ENCODE results near the gene TXN2.
"Not testable (repeated sequence)": the region's sequence is repeated elsewhere in the genome, so short reads cannot be mapped to it uniquely, and the experiment has no call there.

TXN2 gene

GRCh38 chr22:36452978-36453607 is 28.3 kb downstream of the TXN2 start:
- H2BK5ac ChIP-seq (ENCODE audit: low read depth, low read length, poor library complexity, severe bottlenecking); H2AFZ ChIP-seq (ENCODE audit: low read depth, low read length); H3K14ac ChIP-seq (ENCODE audit: low read length in 2 of 2); H3K27ac ChIP-seq (ENCODE audit: low read length, poor library complexity, severe bottlenecking); H2BK12ac ChIP-seq (ENCODE audit: low read length in 2 of 2); H3K36me3 ChIP-seq (ENCODE audit: control insufficient read depth in 1 of 2, insufficient read depth in 2 of 2, low read depth in 1 of 2, low read length in 2 of 2); H3K4me3 ChIP-seq (ENCODE audit: insufficient read depth in 1 of 2, low read depth in 1 of 2, low read length in 2 of 2); H3K4ac ChIP-seq (ENCODE audit: low read depth in 1 of 2, low read length in 2 of 2); H3K27me3 ChIP-seq (ENCODE audit: control insufficient read depth in 1 of 2, insufficient read depth in 1 of 2, low read length in 2 of 2); H2BK120ac ChIP-seq (ENCODE audit: low read depth, low read length); H3K23ac ChIP-seq (ENCODE audit: low read length in 2 of 2); H4K8ac ChIP-seq (ENCODE audit: low read length); H2BK15ac ChIP-seq (ENCODE audit: low read depth, poor library complexity, severe bottlenecking); H4K91ac ChIP-seq (ENCODE audit: low read length); H3K18ac ChIP-seq (ENCODE audit: low read depth in 1 of 2, low read length in 2 of 2); H3K79me1 ChIP-seq (replicated peaks; ENCODE audit: low read length, poor library complexity, severe bottlenecking); H3K4me2 ChIP-seq (ENCODE audit: low read length, poor library complexity, severe bottlenecking); H3K9ac ChIP-seq (ENCODE audit: low read length); H2AK5ac ChIP-seq (ENCODE audit: low read length, severe bottlenecking); H3K9me3 ChIP-seq (ENCODE audit: control insufficient read depth, low read length); DNase-seq: not testable (repeated sequence)
- 96% methylated on average over 3 of the region's 5 CpGs for WGBS
- H3K4me1 ChIP-seq (ENCODE audit: control insufficient read depth, insufficient read depth, low read depth, low read length): peaks cover 39% of the 10 kb centered on the region

GRCh38 chr22:36452250-36452977 is 29.0 kb downstream of the TXN2 start:
- H3K23ac ChIP-seq (ENCODE audit: low read length in 2 of 2): no peak overlapping the region
- peak overlapping the region in 1 of 2 experiments; percentile 29 for H3K18ac ChIP-seq (ENCODE audit: low read depth in 1 of 2, low read length in 2 of 2)
- H2AFZ ChIP-seq (ENCODE audit: low read depth, low read length): no peak overlapping the region
- H3K4me3 ChIP-seq (ENCODE audit: insufficient read depth in 1 of 2, low read depth in 1 of 2, low read length in 2 of 2): no peak overlapping the region
- H2AK5ac ChIP-seq (ENCODE audit: low read length, severe bottlenecking): peak overlapping the region; percentile 27
- H3K36me3 ChIP-seq (ENCODE audit: control insufficient read depth in 1 of 2, insufficient read depth in 2 of 2, low read depth in 1 of 2, low read length in 2 of 2): no peaks in the 10 kb centered on the region
- H2BK120ac ChIP-seq (ENCODE audit: low read depth, low read length): peak overlapping the region; percentile 21
- no peak overlapping the region for H3K27ac ChIP-seq (ENCODE audit: low read length, poor library complexity, severe bottlenecking)
- H3K14ac ChIP-seq (ENCODE audit: low read length in 2 of 2): no peak overlapping the region
- no peak overlapping the region for H2BK15ac ChIP-seq (ENCODE audit: low read depth, poor library complexity, severe bottlenecking)
- 94% methylated on average over 6 of the region's 9 CpGs for WGBS
- no peak overlapping the region for H2BK5ac ChIP-seq (ENCODE audit: low read depth, low read length, poor library complexity, severe bottlenecking)
- peak overlapping the region in 1 of 2 experiments; percentile 0 for H2BK12ac ChIP-seq (ENCODE audit: low read length in 2 of 2)
- H3K27me3 ChIP-seq (ENCODE audit: control insufficient read depth in 1 of 2, insufficient read depth in 1 of 2, low read length in 2 of 2): no peaks in the 10 kb centered on the region
- H3K4ac ChIP-seq (ENCODE audit: low read depth in 1 of 2, low read length in 2 of 2): no peak overlapping the region
- H3K9me3 ChIP-seq (ENCODE audit: control insufficient read depth, low read length): no peaks in the 10 kb centered on the region
- no peak for DNase-seq
- H3K4me1 ChIP-seq (ENCODE audit: control insufficient read depth, insufficient read depth, low read depth, low read length): peaks cover 32% of the 10 kb centered on the region
- H3K79me1 ChIP-seq (replicated peaks; ENCODE audit: low read length, poor library complexity, severe bottlenecking): no peaks in the 10 kb centered on the region
- H3K4me2 ChIP-seq (ENCODE audit: low read length, poor library complexity, severe bottlenecking): no peak overlapping the region
- H3K9ac ChIP-seq (ENCODE audit: low read length): no peak overlapping the region
- peak overlapping the region; percentile 52 for H4K91ac ChIP-seq (ENCODE audit: low read length)
- no peak overlapping the region for H4K8ac ChIP-seq (ENCODE audit: low read length)

- H3K14ac ChIP-seq (ENCODE audit: low read length in 2 of 2); H3K9me3 ChIP-seq (ENCODE audit: control insufficient read depth, low read length); H2AFZ ChIP-seq (ENCODE audit: low read depth, low read length); DNase-seq; H3K4ac ChIP-seq (ENCODE audit: low read depth in 1 of 2, low read length in 2 of 2); H3K27ac ChIP-seq (ENCODE audit: low read length, poor library complexity, severe bottlenecking); H3K18ac ChIP-seq (ENCODE audit: low read depth in 1 of 2, low read length in 2 of 2); H3K4me2 ChIP-seq (ENCODE audit: low read length, poor library complexity, severe bottlenecking); H4K91ac ChIP-seq (ENCODE audit: low read length); H3K79me1 ChIP-seq (replicated peaks; ENCODE audit: low read length, poor library complexity, severe bottlenecking); H3K4me3 ChIP-seq (ENCODE audit: insufficient read depth in 1 of 2, low read depth in 1 of 2, low read length in 2 of 2); H2BK120ac ChIP-seq (ENCODE audit: low read depth, low read length); H2AK5ac ChIP-seq (ENCODE audit: low read length, severe bottlenecking); H3K36me3 ChIP-seq (ENCODE audit: control insufficient read depth in 1 of 2, insufficient read depth in 2 of 2, low read depth in 1 of 2, low read length in 2 of 2); H2BK15ac ChIP-seq (ENCODE audit: low read depth, poor library complexity, severe bottlenecking); H3K23ac ChIP-seq (ENCODE audit: low read length in 2 of 2); H2BK12ac ChIP-seq (ENCODE audit: low read length in 2 of 2); H3K27me3 ChIP-seq (ENCODE audit: control insufficient read depth in 1 of 2, insufficient read depth in 1 of 2, low read length in 2 of 2); H4K8ac ChIP-seq (ENCODE audit: low read length); H2BK5ac ChIP-seq (ENCODE audit: low read depth, low read length, poor library complexity, severe bottlenecking); H3K9ac ChIP-seq (ENCODE audit: low read length): not testable (repeated sequence)
- peaks cover 32% of the 10 kb centered on the region for H3K4me1 ChIP-seq (ENCODE audit: control insufficient read depth, insufficient read depth, low read depth, low read length)
- WGBS: 96% methylated on average over 7 of the region's 7 CpGs
Observed at GRCh38 chr22:36450923-36451322, 30.5 kb downstream of the TXN2 start.

GRCh38 chr22:36449596-36450175 is 31.8 kb downstream of the TXN2 start:
- DNase-seq: no peak
- Histone ChIP-seq H3K4me3 (ENCODE audit: insufficient read depth in 1 of 2, low read depth in 1 of 2, low read length in 2 of 2) (no peak overlapping the region), H3K27ac (ENCODE audit: low read length, poor library complexity, severe bottlenecking) (no peak overlapping the region), H4K8ac (ENCODE audit: low read length) (no peak overlapping the region), H2AK5ac (ENCODE audit: low read length, severe bottlenecking) (peak overlapping the region; percentile 78), H4K91ac (ENCODE audit: low read length) (peak overlapping the region; percentile 3), H3K23ac (ENCODE audit: low read length in 2 of 2) (no peak overlapping the region), H3K4me2 (ENCODE audit: low read length, poor library complexity, severe bottlenecking) (no peak overlapping the region), H3K4me1 (ENCODE audit: control insufficient read depth, insufficient read depth, low read depth, low read length) (peaks cover 25% of the 10 kb centered on the region), H2AFZ (ENCODE audit: low read depth, low read length) (no peak overlapping the region), H2BK15ac (ENCODE audit: low read depth, poor library complexity, severe bottlenecking) (no peak overlapping the region), H3K18ac (ENCODE audit: low read depth in 1 of 2, low read length in 2 of 2) (peak overlapping the region in 1 of 2 experiments; percentile 63), H3K27me3 (ENCODE audit: control insufficient read depth in 1 of 2, insufficient read depth in 1 of 2, low read length in 2 of 2) (no peaks in the 10 kb centered on the region), H2BK5ac (ENCODE audit: low read depth, low read length, poor library complexity, severe bottlenecking) (no peak overlapping the region), H3K9me3 (ENCODE audit: control insufficient read depth, low read length) (no peaks in the 10 kb centered on the region), H2BK12ac (ENCODE audit: low read length in 2 of 2) (peak overlapping the region in 1 of 2 experiments; percentile 79), H3K9ac (ENCODE audit: low read length) (no peak overlapping the region), H3K36me3 (ENCODE audit: control insufficient read depth in 1 of 2, insufficient read depth in 2 of 2, low read depth in 1 of 2, low read length in 2 of 2) (no peaks in the 10 kb centered on the region), H2BK120ac (ENCODE audit: low read depth, low read length) (no peak overlapping the region), H3K79me1 (replicated peaks; ENCODE audit: low read length, poor library complexity, severe bottlenecking) (no peaks in the 10 kb centered on the region), H3K4ac (ENCODE audit: low read depth in 1 of 2, low read length in 2 of 2) (no peak overlapping the region), H3K14ac (ENCODE audit: low read length in 2 of 2) (no peak overlapping the region)
- WGBS: 97% methylated on average over 11 of the region's 11 CpGs
